Mesenchymal stem cell (in vitro differentiated cells and primary cell): ENCODE measurements around the gene HCLS1.

Experiments
- DNase-seq: peaks from one replicate; pipeline ENCODE4 v3.0.0-alpha.2; 2013
- H2AFZ ChIP-seq: one replicate; pipeline ENCODE4 v1.6.1; 2013; ENCODE audit warnings: low read depth, mild to moderate bottlenecking, control low read depth, inconsistent platforms, low read length, moderate library complexity
- H2AK5ac ChIP-seq: 2 replicates; pipeline ENCODE4 v1.6.1; 2013; ENCODE audit warnings: low read length, moderate library complexity, mild to moderate bottlenecking, inconsistent platforms; ENCODE audit not compliant: severe bottlenecking
- H2BK120ac ChIP-seq: one replicate; pipeline ENCODE4 v1.6.1; 2013; ENCODE audit warnings: low read depth, mild to moderate bottlenecking, inconsistent platforms, low read length, moderate library complexity
- H2BK12ac ChIP-seq, 2 experiments: one replicate each; pipeline ENCODE4 v1.6.1; 2013; ENCODE audit warnings: inconsistent platforms in 2 of 2, low read length in 2 of 2, mild to moderate bottlenecking in 2 of 2, moderate library complexity in 2 of 2, control low read depth in 1 of 2
- H2BK15ac ChIP-seq: one replicate; pipeline ENCODE4 v1.6.1; 2013; ENCODE audit warnings: mild to moderate bottlenecking, low read depth, inconsistent platforms; ENCODE audit not compliant: poor library complexity, severe bottlenecking
- H2BK5ac ChIP-seq: 2 replicates; pipeline ENCODE4 v1.6.1; 2013; ENCODE audit warnings: low read depth, mild to moderate bottlenecking, low read length, control low read depth, inconsistent platforms; ENCODE audit not compliant: poor library complexity, severe bottlenecking
- H3K14ac ChIP-seq, 2 experiments: one replicate each; pipeline ENCODE4 v1.6.1; 2013; ENCODE audit warnings: inconsistent platforms in 2 of 2, low read length in 2 of 2, control low read depth in 1 of 2, mild to moderate bottlenecking in 1 of 2, moderate library complexity in 1 of 2
- H3K18ac ChIP-seq, 2 experiments: one replicate each; pipeline ENCODE4 v1.6.1; 2013; ENCODE audit warnings: inconsistent platforms in 2 of 2, low read length in 2 of 2, control low read depth in 1 of 2, low read depth in 1 of 2, mild to moderate bottlenecking in 1 of 2
- H3K23ac ChIP-seq, 2 experiments: one replicate each; pipeline ENCODE4 v1.6.1; 2013; ENCODE audit warnings: inconsistent platforms in 2 of 2, low read length in 2 of 2, mild to moderate bottlenecking in 2 of 2, moderate library complexity in 2 of 2, control low read depth in 1 of 2
- H3K27ac ChIP-seq: 2 replicates; pipeline ENCODE4 v1.5.1; 2013; ENCODE audit warnings: mild to moderate bottlenecking, moderate library complexity, low read length, control low read depth, inconsistent platforms; ENCODE audit not compliant: poor library complexity, severe bottlenecking
- H3K27me3 ChIP-seq, 2 experiments: 2 replicates each; pipeline versions ENCODE4 v1.6.1 to v1.7.0; 2013; ENCODE audit warnings: low read length in 2 of 2, mild to moderate bottlenecking in 2 of 2, moderate library complexity in 2 of 2, control low read depth in 1 of 2, inconsistent platforms in 1 of 2; ENCODE audit not compliant: control insufficient read depth in 1 of 2, insufficient read depth in 1 of 2
- H3K36me3 ChIP-seq, 2 experiments: 2 replicates each; pipeline versions ENCODE4 v1.6.1 to v1.7.0; 2013; ENCODE audit warnings: low read length in 2 of 2, control low read depth in 1 of 2, inconsistent platforms in 1 of 2, low read depth in 1 of 2, mild to moderate bottlenecking in 1 of 2; ENCODE audit not compliant: insufficient read depth in 2 of 2, control insufficient read depth in 1 of 2
- H3K4ac ChIP-seq, 2 experiments: one replicate each; pipeline ENCODE4 v1.6.1; 2013; ENCODE audit warnings: inconsistent platforms in 2 of 2, low read length in 2 of 2, mild to moderate bottlenecking in 2 of 2, moderate library complexity in 2 of 2, control low read depth in 1 of 2, low read depth in 1 of 2
- H3K4me1 ChIP-seq: 2 replicates; pipeline ENCODE4 v1.6.1; 2013; ENCODE audit warnings: low read depth, low read length, control low read depth; ENCODE audit not compliant: control insufficient read depth, insufficient read depth
- H3K4me2 ChIP-seq: 2 replicates; pipeline ENCODE4 v1.6.1; 2013; ENCODE audit warnings: low read length, mild to moderate bottlenecking, inconsistent platforms; ENCODE audit not compliant: poor library complexity, severe bottlenecking
- H3K4me3 ChIP-seq, 2 experiments: 2 replicates each; pipeline versions ENCODE4 v1.5.1 to v1.7.0; 2013; ENCODE audit warnings: low read length in 2 of 2, mild to moderate bottlenecking in 2 of 2, control low read depth in 1 of 2, low read depth in 1 of 2; ENCODE audit not compliant: insufficient read depth in 1 of 2
- H3K79me1 ChIP-seq: replicated peaks from 2 replicates; pipeline ENCODE4 v1.6.1; 2013; ENCODE audit warnings: mild to moderate bottlenecking, control low read depth, low read length, inconsistent platforms; ENCODE audit not compliant: poor library complexity, severe bottlenecking
- H3K9ac ChIP-seq: 2 replicates; pipeline ENCODE4 v1.7.0; 2013; ENCODE audit warnings: mild to moderate bottlenecking, low read length, moderate library complexity
- H3K9me3 ChIP-seq: 2 replicates; pipeline ENCODE4 v1.7.0; 2013; ENCODE audit warnings: mild to moderate bottlenecking, low read length; ENCODE audit not compliant: control insufficient read depth
- H4K8ac ChIP-seq: one replicate; pipeline ENCODE4 v1.6.1; 2013; ENCODE audit warnings: inconsistent platforms, mild to moderate bottlenecking, low read length, moderate library complexity
- H4K91ac ChIP-seq: one replicate; pipeline ENCODE4 v1.6.1; 2013; ENCODE audit warnings: mild to moderate bottlenecking, low read length, inconsistent platforms
- WGBS: methylation state at CpG from one replicate; pipeline ENCODE4 v1.1.7; 2013; ENCODE audit warnings: mixed read lengths; 5-methylcytosine and 5-hydroxymethylcytosine counted together

HCLS1 gene

GRCh38 chr3:121619691-121620090 lies 41.0 kb downstream of the HCLS1 start:
- WGBS, result 93% methylated on average over 2 of the region's 2 CpGs

GRCh38 chr3:121606106-121606505 lies 54.6 kb downstream of the HCLS1 start:
- H3K4me3 ChIP-seq, result no peak overlapping the region
- H3K23ac ChIP-seq, result no peak overlapping the region
- no peak overlapping the region for H2BK120ac ChIP-seq
- no peak overlapping the region for H2AFZ ChIP-seq
- no peak overlapping the region for H2BK5ac ChIP-seq
- no peak overlapping the region for H2BK15ac ChIP-seq
- H2BK12ac ChIP-seq, result no peak overlapping the region
- no peak overlapping the region for H3K14ac ChIP-seq
- no peak overlapping the region for H2AK5ac ChIP-seq
- H3K36me3 ChIP-seq, result no peaks in the 10 kb centered on the region
- H3K4ac ChIP-seq, result no peak overlapping the region
- no peak for DNase-seq
- no peak overlapping the region for H3K9ac ChIP-seq
- H3K27ac ChIP-seq, result no peak overlapping the region
- H3K79me1 ChIP-seq, result no peaks in the 10 kb centered on the region
- WGBS, result 88% methylated on average over 4 of the region's 4 CpGs
- no peaks in the 10 kb centered on the region for H3K9me3 ChIP-seq
- no peak overlapping the region for H4K91ac ChIP-seq
- H3K27me3 ChIP-seq, result peaks cover 0 to 11% of the 10 kb centered on the region in 2 experiments
- H4K8ac ChIP-seq, result no peak overlapping the region
- H3K4me1 ChIP-seq, result no peaks in the 10 kb centered on the region
- H3K4me2 ChIP-seq, result no peak overlapping the region
- no peak overlapping the region for H3K18ac ChIP-seq

More at GRCh38 chr3:121619691-121620090, 41.0 kb downstream of the HCLS1 start:
- peaks cover 3 to 9% of the 10 kb centered on the region in 2 experiments for H3K27me3 ChIP-seq
- H4K91ac ChIP-seq, result no peak overlapping the region
- H2BK12ac ChIP-seq, result no peak overlapping the region
- H3K4me2 ChIP-seq, result no peak overlapping the region
- no peak overlapping the region for H3K18ac ChIP-seq
- no peak overlapping the region for H2BK5ac ChIP-seq
- H2AFZ ChIP-seq, result no peak overlapping the region
- H4K8ac ChIP-seq, result no peak overlapping the region
- H3K4me3 ChIP-seq, result no peak overlapping the region
- H2AK5ac ChIP-seq, result no peak overlapping the region
- H3K14ac ChIP-seq, result no peak overlapping the region
- no peaks in the 10 kb centered on the region for H3K36me3 ChIP-seq
- H3K9ac ChIP-seq, result no peak overlapping the region
- no peak overlapping the region for H3K27ac ChIP-seq
- no peaks in the 10 kb centered on the region for H3K4me1 ChIP-seq
- no peak overlapping the region for H2BK120ac ChIP-seq
- no peak overlapping the region for H3K4ac ChIP-seq
- no peak overlapping the region for H3K23ac ChIP-seq
- no peak for DNase-seq
- H2BK15ac ChIP-seq, result no peak overlapping the region
- H3K79me1 ChIP-seq, result no peaks in the 10 kb centered on the region
- H3K9me3 ChIP-seq, result no peaks in the 10 kb centered on the region

GRCh38 chr3:121604759-121605158 lies 55.9 kb downstream of the HCLS1 start:
- H2BK120ac ChIP-seq, result no peak overlapping the region
- H3K14ac ChIP-seq, result no peak overlapping the region
- H3K4me1 ChIP-seq, result no peaks in the 10 kb centered on the region
- H3K27me3 ChIP-seq, result peaks cover 0 to 7% of the 10 kb centered on the region in 2 experiments
- H3K4me2 ChIP-seq, result no peak overlapping the region
- no peak overlapping the region for H3K18ac ChIP-seq
- no peaks in the 10 kb centered on the region for H3K9me3 ChIP-seq
- H4K91ac ChIP-seq, result no peak overlapping the region
- no peak overlapping the region for H2AFZ ChIP-seq
- H2BK5ac ChIP-seq, result no peak overlapping the region
- H2AK5ac ChIP-seq, result no peak overlapping the region
- H3K23ac ChIP-seq, result no peak overlapping the region
- DNase-seq, result no peak
- no peak overlapping the region for H2BK12ac ChIP-seq
- no peaks in the 10 kb centered on the region for H3K79me1 ChIP-seq
- WGBS, result 86% methylated on average over 2 of the region's 2 CpGs
- no peaks in the 10 kb centered on the region for H3K36me3 ChIP-seq
- no peak overlapping the region for H3K4ac ChIP-seq
- H3K4me3 ChIP-seq, result no peak overlapping the region
- no peak overlapping the region for H4K8ac ChIP-seq
- no peak overlapping the region for H3K9ac ChIP-seq
- H2BK15ac ChIP-seq, result no peak overlapping the region
- H3K27ac ChIP-seq, result no peak overlapping the region

- no peak overlapping the region for H3K9ac ChIP-seq
- H2BK12ac ChIP-seq, result no peak overlapping the region
- WGBS, result 43% methylated on average over 3 of the region's 4 CpGs
- no peak overlapping the region for H4K8ac ChIP-seq
- H4K91ac ChIP-seq, result no peak overlapping the region
- H2AK5ac ChIP-seq, result no peak overlapping the region
- no peaks in the 10 kb centered on the region for H3K36me3 ChIP-seq
- no peak overlapping the region for H3K23ac ChIP-seq
- no peak for DNase-seq
- H2BK120ac ChIP-seq, result no peak overlapping the region
- no peak overlapping the region for H3K14ac ChIP-seq
- H3K4me3 ChIP-seq, result no peak overlapping the region
- no peak overlapping the region for H3K18ac ChIP-seq
- H3K9me3 ChIP-seq, result no peaks in the 10 kb centered on the region
- H2BK5ac ChIP-seq, result no peak overlapping the region
- no peak overlapping the region for H3K4ac ChIP-seq
- no peak overlapping the region for H3K4me2 ChIP-seq
- H2BK15ac ChIP-seq, result no peak overlapping the region
- H3K79me1 ChIP-seq, result no peaks in the 10 kb centered on the region
- peaks cover 0 to 6% of the 10 kb centered on the region in 2 experiments for H3K27me3 ChIP-seq
- no peak overlapping the region for H3K27ac ChIP-seq
- H2AFZ ChIP-seq, result no peak overlapping the region
- no peaks in the 10 kb centered on the region for H3K4me1 ChIP-seq
Measured at GRCh38 chr3:121601212-121601812, 59.4 kb downstream of the HCLS1 start.
